GM18507 (cell line): ENCODE results near the gene PIGC.
"Not testable (repeated sequence)": the region's sequence is repeated elsewhere in the genome, so short reads cannot be mapped to it uniquely, and the experiment has no call there.

ENCODE experiments used
- DNase-seq: peaks from one replicate; pipeline ENCODE4 v3.0.0; 2011; ENCODE audit warnings: low read depth; ENCODE audit not compliant: insufficient read length; ENCODE audit errors: extremely low spot score
- FAIRE-seq: peaks from 2 replicates; lab custom pipeline; 2011; peaks lifted over from hg19 to GRCh38; lab: Jason Lieb, UNC

The PIGC gene

GRCh38 chr1:172442404-172442803 is 1.5 kb downstream of the PIGC start:
- no peak for FAIRE-seq

GRCh38 chr1:172437183-172437582 is 6.7 kb downstream of the PIGC start:
- FAIRE-seq, DNase-seq: not testable (repeated sequence)

More at GRCh38 chr1:172442404-172442803, 1.5 kb downstream of the PIGC start:
- DNase-seq: no peak

- DNase-seq (no peak), FAIRE-seq (no peak)
Measured at GRCh38 chr1:172431721-172432192, 12.1 kb downstream of the PIGC start.

GRCh38 chr1:172431204-172431603 is 12.7 kb downstream of the PIGC start:
- FAIRE-seq: no peak
- no peak for DNase-seq

- FAIRE-seq (no peak), DNase-seq (no peak)
Measured at GRCh38 chr1:172430128-172430454, 13.8 kb downstream of the PIGC start.

- FAIRE-seq: peak; percentile 56
- DNase-seq: no peak
Measured at GRCh38 chr1:172429331-172430127, 14.3 kb downstream of the PIGC start.

- DNase-seq (no peak), FAIRE-seq (no peak)
Measured at GRCh38 chr1:172427191-172427590, 16.7 kb downstream of the PIGC start.

- FAIRE-seq (no peak), DNase-seq (no peak)
Measured at GRCh38 chr1:172425339-172425738, 18.5 kb downstream of the PIGC start.

- DNase-seq: no peak
- no peak for FAIRE-seq
Measured at GRCh38 chr1:172423336-172423735, 20.5 kb downstream of the PIGC start.

GRCh38 chr1:172421974-172422604 is 21.8 kb downstream of the PIGC start:
- DNase-seq: no peak
- no peak for FAIRE-seq

GRCh38 chr1:172420385-172420784 is 23.5 kb downstream of the PIGC start, which contains the start of gene C1orf105:
C1orf105 (plus strand) TSS chr1:172420685; CDS start chr1:172420886, 201 bp downstream.
- DNase-seq (no peak), FAIRE-seq (no peak)

GRCh38 chr1:172417557-172417956 is 26.3 kb downstream of the PIGC start:
- no peak for FAIRE-seq

GRCh38 chr1:172416496-172417035 is 27.3 kb downstream of the PIGC start:
- FAIRE-seq (no peak), DNase-seq (no peak)

More at GRCh38 chr1:172417557-172417956, 26.3 kb downstream of the PIGC start:
- no peak for DNase-seq

- FAIRE-seq: no peak
- no peak for DNase-seq
Measured at GRCh38 chr1:172414331-172414730, 29.5 kb downstream of the PIGC start.

- DNase-seq (no peak), FAIRE-seq (no peak)
Measured at GRCh38 chr1:172411791-172412338, 32.0 kb downstream of the PIGC start.

- DNase-seq (no peak), FAIRE-seq (no peak)
Measured at GRCh38 chr1:172410027-172410426, 33.8 kb downstream of the PIGC start.

GRCh38 chr1:172408958-172409357 is 34.9 kb downstream of the PIGC start:
- no peak for DNase-seq
- FAIRE-seq: no peak

- FAIRE-seq (no peak), DNase-seq (no peak)
Measured at GRCh38 chr1:172406968-172407367, 36.9 kb downstream of the PIGC start.

- DNase-seq: no peak
- FAIRE-seq: no peak
Measured at GRCh38 chr1:172405912-172406311, 38.0 kb downstream of the PIGC start.

GRCh38 chr1:172404121-172404520 is 39.7 kb downstream of the PIGC start:
- DNase-seq (no peak), FAIRE-seq (no peak)
